Embryonic facial prominence (tissue), 1 donor: ENCODE measurements around the gene HPSE2.

ENCODE experiments used
- DNase-seq: peaks from one replicate; pipeline ENCODE4 v3.0.0-alpha.2; 2016; ENCODE audit errors: extremely low spot score

HPSE2 gene

GRCh38 chr10:98465866-98466265 lies 769.8 kb downstream of the HPSE2 start:
- no peak for DNase-seq

DNA sequence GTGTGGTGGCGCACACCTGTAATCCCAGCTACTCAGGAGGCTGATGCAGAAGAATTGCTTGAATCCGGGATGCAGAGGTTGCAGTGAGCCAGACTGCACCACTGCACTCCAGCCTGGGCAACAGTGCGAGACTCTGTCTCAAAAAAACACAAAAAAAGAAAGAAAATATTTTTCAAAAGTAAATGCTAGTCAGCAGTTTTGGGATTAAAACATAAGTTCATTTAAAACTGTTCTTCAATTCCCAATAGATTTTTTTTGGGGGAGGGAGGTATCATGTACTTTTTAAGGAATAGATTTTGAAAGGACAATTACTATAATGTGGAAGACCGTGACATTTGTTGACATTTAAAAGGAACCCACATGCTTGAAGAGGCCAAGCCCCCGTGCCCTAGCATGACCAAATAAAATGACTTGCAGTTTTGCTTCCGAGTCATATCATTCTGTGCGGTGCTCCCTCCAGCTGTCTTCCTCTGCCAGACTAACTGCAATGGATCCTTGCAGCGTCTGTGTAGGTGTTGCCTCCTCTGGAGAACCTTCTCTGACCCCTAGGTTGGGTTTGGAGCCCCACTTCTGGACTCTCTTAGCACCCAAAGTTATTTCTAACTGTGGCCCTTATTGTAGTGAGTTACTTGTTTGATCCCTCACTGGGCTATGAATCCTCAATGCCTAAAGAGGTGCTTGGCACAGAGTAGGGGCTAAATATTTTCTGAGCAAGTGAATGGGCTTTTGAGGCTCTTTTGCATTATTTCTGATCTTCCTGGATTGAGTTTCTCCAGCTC lies 771.5 kb downstream of the HPSE2 start:
- no peak for DNase-seq

DNA sequence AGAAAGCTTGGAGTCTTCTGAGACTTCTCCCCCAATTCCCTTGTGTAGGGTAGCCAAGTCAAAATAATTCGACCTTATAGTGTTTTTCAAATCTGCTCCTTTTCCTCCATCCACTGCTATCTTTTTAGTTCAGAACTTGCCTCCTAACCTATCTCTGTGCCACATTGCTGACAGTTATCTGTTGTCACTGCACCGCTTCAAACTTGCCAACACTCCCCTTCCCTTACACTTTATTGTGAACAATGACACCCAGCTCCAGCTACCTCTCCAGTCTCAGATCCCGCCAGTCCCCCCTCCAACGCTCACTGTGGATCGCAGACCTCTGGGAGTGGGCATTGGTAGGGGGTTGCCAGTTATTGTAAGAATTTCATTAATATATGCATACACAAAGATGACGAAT lies 772.6 kb downstream of the HPSE2 start:
- DNase-seq, result no peak

DNA sequence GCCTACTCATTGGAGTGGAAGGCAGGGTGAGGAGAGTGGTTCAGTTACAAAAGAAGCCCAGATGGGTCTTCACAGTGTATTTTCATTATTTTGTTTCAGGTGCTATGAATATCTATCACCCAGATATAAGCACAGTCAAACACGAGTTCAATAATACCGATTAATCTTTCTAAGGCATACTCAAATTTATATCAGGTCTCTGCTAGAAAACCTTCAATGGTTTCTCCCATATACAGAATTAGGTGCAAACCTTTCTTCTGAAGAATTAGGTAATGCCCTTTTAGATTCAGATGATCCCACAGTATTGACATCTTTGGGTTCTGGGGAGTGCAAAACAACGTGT lies 774.2 kb downstream of the HPSE2 start:
- DNase-seq, result no peak

DNA sequence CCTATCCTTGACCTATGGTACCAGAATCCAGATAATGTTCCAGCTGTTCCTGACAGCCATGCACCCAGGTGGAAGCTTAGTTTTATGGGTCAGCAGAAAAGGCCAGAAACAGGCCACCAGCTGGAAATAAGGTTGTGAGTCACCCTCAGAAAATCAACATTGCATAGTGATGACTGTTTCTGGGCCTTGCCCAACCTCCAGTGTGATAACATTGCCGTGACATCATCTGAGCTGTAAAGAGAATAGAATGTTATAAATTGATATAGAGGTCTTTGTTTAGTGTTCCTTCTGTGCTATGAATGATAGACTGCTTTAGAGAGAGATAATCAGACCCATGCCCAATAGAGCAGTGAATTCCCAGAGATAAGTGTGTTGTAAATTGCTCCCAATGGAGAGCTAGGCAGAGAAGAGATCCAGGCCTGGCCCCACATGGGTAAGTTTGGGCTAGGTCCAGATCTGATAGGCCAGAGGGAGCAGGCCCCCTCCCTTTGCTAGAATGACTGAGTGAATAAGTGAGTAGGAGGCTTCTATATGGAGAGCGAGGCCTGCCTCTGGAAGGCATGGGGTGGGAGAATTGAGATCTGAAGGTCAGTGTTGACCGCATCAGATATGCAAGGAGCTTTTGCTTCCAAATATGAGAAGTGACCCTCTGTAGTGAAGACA lies 774.7 kb downstream of the HPSE2 start:
- DNase-seq, result no peak

- DNase-seq, result no peak
Measured at GRCh38 chr10:98458809-98459784, 776.6 kb downstream of the HPSE2 start.

DNA sequence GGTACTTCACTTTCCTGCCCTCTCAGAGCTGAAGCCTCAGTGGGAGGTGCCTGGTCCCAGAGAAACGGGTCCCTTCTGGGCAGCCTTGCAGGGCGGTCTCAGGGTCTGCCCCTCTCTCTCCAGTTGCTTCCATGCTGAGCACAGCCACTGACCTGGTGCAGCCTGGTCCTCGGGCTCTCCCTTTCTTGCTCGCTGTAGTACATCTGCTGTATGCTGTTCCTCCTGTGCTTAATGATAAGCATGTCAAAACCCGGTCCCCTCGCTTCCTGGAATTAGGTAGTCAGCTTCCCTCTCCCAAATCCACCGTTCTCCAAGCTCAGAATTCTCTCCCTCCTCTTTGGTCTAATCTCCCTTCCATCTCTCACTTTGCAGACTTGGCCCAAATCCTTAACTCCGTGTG lies 777.9 kb downstream of the HPSE2 start:
- DNase-seq, result no peak

- DNase-seq, result no peak
Measured at GRCh38 chr10:98456686-98457482, 778.8 kb downstream of the HPSE2 start.

GRCh38 chr10:98456043-98456570 lies 779.5 kb downstream of the HPSE2 start:
- no peak for DNase-seq

GRCh38 chr10:98453729-98454128 lies 781.9 kb downstream of the HPSE2 start:
- no peak for DNase-seq

- DNase-seq, result no peak
Measured at GRCh38 chr10:98450618-98451017, 785.0 kb downstream of the HPSE2 start.

- no peak for DNase-seq
Measured at GRCh38 chr10:98449287-98449686, 786.4 kb downstream of the HPSE2 start.

GRCh38 chr10:98446661-98447221 lies 788.9 kb downstream of the HPSE2 start, which contains the start of gene HPS1:
Gene HPS1, minus strand, starts transcription at chr10:98446935. Its CDS starts 3,695 bp downstream, at chr10:98443240.
- DNase-seq, result peak; percentile 53

DNA sequence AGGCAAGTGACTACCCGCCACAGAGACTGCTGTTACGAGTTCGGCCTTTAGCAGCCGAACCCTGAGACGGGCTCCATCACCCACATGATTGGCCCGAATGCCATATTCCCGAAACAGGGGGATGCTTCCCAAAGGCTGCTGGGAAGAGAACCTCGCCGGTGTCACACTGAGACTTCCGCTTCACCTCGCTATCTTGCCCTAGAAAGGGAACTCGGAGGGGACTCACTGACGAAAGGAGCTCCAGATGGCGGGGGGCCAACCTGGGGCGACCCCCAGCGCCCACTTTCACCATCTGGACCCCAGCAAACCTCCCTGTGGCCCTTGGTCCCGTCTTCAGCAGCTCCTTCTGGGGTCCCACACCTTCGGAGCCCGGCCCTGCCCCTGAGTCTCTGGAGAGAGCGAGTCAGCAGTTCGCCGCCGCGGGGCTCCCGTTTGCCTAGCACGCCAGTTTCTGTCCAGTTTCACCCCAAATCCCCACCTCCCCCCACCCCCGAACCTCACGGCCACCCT lies 789.4 kb downstream of the HPSE2 start:
- DNase-seq, result no peak

GRCh38 chr10:98445200-98445812 lies 790.3 kb downstream of the HPSE2 start:
- no peak for DNase-seq

- DNase-seq, result no peak
Measured at GRCh38 chr10:98444314-98445006, 791.2 kb downstream of the HPSE2 start.

DNA sequence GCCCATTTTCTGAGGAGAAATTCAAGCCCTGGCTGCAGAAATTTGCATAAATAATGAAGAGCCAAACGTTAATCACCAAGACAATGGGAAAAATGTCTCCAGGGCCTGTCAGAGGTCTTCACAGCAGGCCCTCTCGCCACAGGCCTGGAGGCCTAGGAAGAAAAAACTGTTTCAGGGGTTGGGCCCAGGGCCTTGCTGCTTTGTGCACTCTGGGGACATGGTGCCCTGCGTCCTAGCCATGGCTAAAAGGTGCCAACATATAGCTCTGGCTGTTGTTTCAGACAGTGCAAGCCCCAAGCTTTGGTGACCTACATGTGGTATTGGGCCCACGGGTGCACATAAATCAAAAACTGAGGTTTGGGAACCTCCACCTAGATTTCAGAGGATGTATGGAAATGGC lies 796.9 kb downstream of the HPSE2 start:
- no peak for DNase-seq

DNA sequence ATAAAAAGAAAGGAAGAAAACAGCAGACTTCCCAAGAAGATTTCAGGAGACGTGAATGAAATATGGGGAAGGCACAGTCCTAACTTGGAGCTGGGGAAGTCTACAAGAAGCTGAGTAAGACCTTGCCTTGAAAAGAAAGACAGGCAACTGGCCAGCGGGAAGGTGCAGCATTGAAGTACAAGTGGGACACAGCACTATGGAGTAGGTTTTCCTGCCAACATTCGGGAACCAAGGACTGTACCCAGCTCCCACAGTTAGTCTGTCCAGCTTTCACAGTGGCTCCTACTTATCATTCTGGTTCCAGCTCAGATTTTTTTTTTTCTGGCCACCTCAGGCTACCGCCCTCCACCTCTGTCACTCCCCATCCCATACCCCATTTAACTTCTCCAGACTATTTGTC lies 798.9 kb downstream of the HPSE2 start:
- no peak for DNase-seq

DNA sequence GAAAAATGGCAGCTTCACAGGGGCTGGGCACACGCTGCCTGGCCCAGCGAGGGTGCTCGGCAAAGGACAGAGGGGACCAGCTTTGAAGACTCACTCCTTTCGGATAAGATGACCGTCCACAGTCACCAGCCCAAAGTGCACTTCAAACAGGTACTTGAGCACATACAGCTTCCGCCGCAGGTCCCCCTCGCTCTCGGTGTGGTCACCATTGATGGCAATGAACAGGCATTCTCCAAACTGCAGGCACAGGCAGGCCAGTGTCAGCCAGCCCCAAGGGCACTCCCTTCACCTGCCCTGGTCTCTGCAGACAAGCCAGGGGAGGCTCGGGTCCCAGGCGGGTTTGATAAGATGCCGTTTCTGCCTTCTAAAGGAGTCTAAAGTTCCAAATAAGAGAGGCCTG lies 800.5 kb downstream of the HPSE2 start:
- no peak for DNase-seq
